Measurements from ENCODE around the gene ARSI.

The ARSI gene

GRCh38 chr5:150305557-150305956, 2.9 kb upstream of the ARSI start:
- DNase-seq, result no peak

- DNase-seq, result no peak
These were observed 2.4 kb upstream of the ARSI start for GRCh38 chr5:150305095-150305494.

GRCh38 chr5:150304481-150305081, 1.9 kb upstream of the ARSI start:
- DNase-seq, result no peak

GRCh38 chr5:150303660-150304386, 1.1 kb upstream of the ARSI start:
- DNase-seq, result no peak

- DNase-seq, result no peak
These were observed 438 bp upstream of the ARSI start for GRCh38 chr5:150303070-150303615.

GRCh38 chr5:150301901-150302300, 804 bp downstream of the ARSI start:
- no peak for DNase-seq

GRCh38 chr5:150301170-150301505, 1.6 kb downstream of the ARSI start:
- no peak for DNase-seq

GRCh38 chr5:150300496-150301169, 2.1 kb downstream of the ARSI start:
- no peak for DNase-seq

- DNase-seq, result no peak
These were observed 3.0 kb downstream of the ARSI start for GRCh38 chr5:150299571-150300327.

GRCh38 chr5:150298701-150299451, 3.8 kb downstream of the ARSI start:
- DNase-seq, result no peak

GRCh38 chr5:150297934-150298595, 4.6 kb downstream of the ARSI start:
- DNase-seq, result no peak

- DNase-seq, result no peak
These were observed 5.3 kb downstream of the ARSI start for GRCh38 chr5:150297236-150297890.

GRCh38 chr5:150296496-150296895, 6.2 kb downstream of the ARSI start:
- DNase-seq, result no peak

- DNase-seq, result no peak
These were observed 6.8 kb downstream of the ARSI start for GRCh38 chr5:150295741-150296486.

GRCh38 chr5:150295172-150295634, 7.5 kb downstream of the ARSI start:
- DNase-seq, result no peak

- no peak for DNase-seq
These were observed 8.1 kb downstream of the ARSI start for GRCh38 chr5:150294551-150295071.

GRCh38 chr5:150293091-150293941, 9.4 kb downstream of the ARSI start:
- no peak for DNase-seq

GRCh38 chr5:150291388-150292385, 11.0 kb downstream of the ARSI start:
- DNase-seq, result no peak
